ENCODE results near the gene NUBPL.
"Not testable (repeated sequence)": the region's sequence is repeated elsewhere in the genome, so short reads cannot be mapped to it uniquely, and the experiment has no call there.

NUBPL gene

GRCh38 chr14:31619440-31619839 lies 58.2 kb downstream of the NUBPL start:
- FAIRE-seq (no peak), DNase-seq (ENCODE audit: insufficient read length, low spot score) (no peak)
- TF ChIP-seq CTCF (IDR thresholded peaks at IDR 0.05; ENCODE audit: insufficient read depth, missing control alignments): no peak

GRCh38 chr14:31620898-31621297 lies 59.7 kb downstream of the NUBPL start:
- not testable (repeated sequence) for FAIRE-seq; DNase-seq (ENCODE audit: insufficient read length, low spot score)

- no peak for DNase-seq (ENCODE audit: insufficient read length, low spot score)
- no peak for TF ChIP-seq CTCF (IDR thresholded peaks at IDR 0.05; ENCODE audit: insufficient read depth, missing control alignments)
- FAIRE-seq: no peak
Measured at GRCh38 chr14:31622060-31622459, 60.9 kb downstream of the NUBPL start.

GRCh38 chr14:31652900-31653299 lies 91.7 kb downstream of the NUBPL start:
- not testable (repeated sequence) for DNase-seq (ENCODE audit: insufficient read length, low spot score); FAIRE-seq

- FAIRE-seq: no peak
- DNase-seq (ENCODE audit: insufficient read length, low spot score): no peak
- TF ChIP-seq CTCF (IDR thresholded peaks at IDR 0.05; ENCODE audit: insufficient read depth, missing control alignments): no peak
Measured at GRCh38 chr14:31657917-31658316, 96.7 kb downstream of the NUBPL start.

- no peak for DNase-seq (ENCODE audit: insufficient read length, low spot score)
- no peak for TF ChIP-seq CTCF (IDR thresholded peaks at IDR 0.05; ENCODE audit: insufficient read depth, missing control alignments)
- FAIRE-seq: no peak
Measured at GRCh38 chr14:31659278-31659677, 98.1 kb downstream of the NUBPL start.

GRCh38 chr14:31660191-31660590 lies 99.0 kb downstream of the NUBPL start:
- no peak for TF ChIP-seq CTCF (IDR thresholded peaks at IDR 0.05; ENCODE audit: insufficient read depth, missing control alignments)
- no peak for FAIRE-seq
- DNase-seq (ENCODE audit: insufficient read length, low spot score): no peak

- DNase-seq (ENCODE audit: insufficient read length, low spot score) (no peak), FAIRE-seq (no peak)
- no peak for TF ChIP-seq CTCF (IDR thresholded peaks at IDR 0.05; ENCODE audit: insufficient read depth, missing control alignments)
Measured at GRCh38 chr14:31660728-31661127, 99.5 kb downstream of the NUBPL start.
